ENCODE data around the gene LATS1.

LATS1 gene

GRCh38 chr6:149646599-149646998 lies 71.3 kb downstream of the LATS1 start:
- peak overlapping the region; percentile 95 for H3K4me2 ChIP-seq (ENCODE audit: low read length)
- H3K27me3 ChIP-seq (ENCODE audit: control insufficient read depth, insufficient read depth, low read length) = no peaks in the 10 kb centered on the region
- H3K9ac ChIP-seq = no peak overlapping the region
- TF ChIP-seq CTCF (IDR thresholded peaks at IDR 0.05) = no peak
- no peak overlapping the region for H3K27ac ChIP-seq
- H3K9me3 ChIP-seq (ENCODE audit: control insufficient read depth, low read length) = no peaks in the 10 kb centered on the region
- peaks cover 26% of the 10 kb centered on the region for H3K79me2 ChIP-seq
- H3K4me1 ChIP-seq = peaks cover 3% of the 10 kb centered on the region
- no peaks in the 10 kb centered on the region for H3K36me3 ChIP-seq (ENCODE audit: control insufficient read depth, insufficient read depth, low read length)
- peak overlapping the region; percentile 3 for H3K4me3 ChIP-seq (ENCODE audit: low read depth, low read length)
- H2AFZ ChIP-seq = no peak overlapping the region

DNA sequence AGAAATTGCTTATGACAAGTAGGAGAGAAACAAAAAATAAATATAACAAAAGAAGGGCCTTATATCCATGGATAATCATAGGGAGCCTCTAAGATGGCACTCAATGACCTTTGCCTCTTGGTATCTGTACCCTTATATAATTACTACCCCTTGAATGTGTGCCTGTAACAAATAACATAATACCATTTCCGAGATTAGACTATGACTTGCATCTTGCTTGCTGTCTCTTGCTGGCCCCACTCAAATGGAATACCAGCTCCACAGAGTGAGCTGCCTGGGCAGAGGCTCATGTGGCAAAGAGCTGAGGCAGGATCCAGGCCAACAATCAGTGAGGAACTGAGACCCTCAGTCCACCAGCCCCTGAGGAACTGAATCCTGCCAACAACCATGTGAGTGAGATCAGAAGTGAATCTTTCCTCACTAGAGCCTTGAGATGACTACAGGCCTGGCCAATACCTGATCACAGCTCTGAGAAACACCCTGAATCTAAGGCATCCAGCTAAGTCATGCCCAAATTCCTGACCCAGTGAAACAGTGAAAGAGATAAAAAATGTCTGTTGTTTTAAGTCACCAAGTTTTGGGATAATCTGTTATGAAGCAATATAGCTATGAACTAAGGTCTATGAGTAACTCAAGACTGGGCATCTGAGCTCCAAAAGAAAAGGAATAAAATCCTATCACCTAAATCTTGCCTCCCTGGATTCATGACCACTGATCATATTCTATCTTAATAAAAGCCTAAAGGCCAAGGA lies 74.9 kb downstream of the LATS1 start:
- H3K27me3 ChIP-seq (ENCODE audit: control insufficient read depth, insufficient read depth, low read length) = no peaks in the 10 kb centered on the region
- H3K27ac ChIP-seq = no peak overlapping the region
- H3K36me3 ChIP-seq (ENCODE audit: control insufficient read depth, insufficient read depth, low read length) = no peaks in the 10 kb centered on the region
- H3K4me1 ChIP-seq = no peaks in the 10 kb centered on the region
- no peaks in the 10 kb centered on the region for H3K9me3 ChIP-seq (ENCODE audit: control insufficient read depth, low read length)
- TF ChIP-seq CTCF (IDR thresholded peaks at IDR 0.05) = no peak
- H3K4me2 ChIP-seq (ENCODE audit: low read length) = no peak overlapping the region
- H3K4me3 ChIP-seq (ENCODE audit: low read depth, low read length) = no peak overlapping the region
- peaks cover 26% of the 10 kb centered on the region for H3K79me2 ChIP-seq
- H2AFZ ChIP-seq = no peak overlapping the region
- H3K9ac ChIP-seq = no peak overlapping the region

- no peaks in the 10 kb centered on the region for H3K4me1 ChIP-seq
- no peaks in the 10 kb centered on the region for H3K27me3 ChIP-seq (ENCODE audit: control insufficient read depth, insufficient read depth, low read length)
- H3K4me3 ChIP-seq (ENCODE audit: low read depth, low read length) = no peak overlapping the region
- H3K27ac ChIP-seq = no peak overlapping the region
- H3K36me3 ChIP-seq (ENCODE audit: control insufficient read depth, insufficient read depth, low read length) = no peaks in the 10 kb centered on the region
- H3K9ac ChIP-seq = no peak overlapping the region
- no peak overlapping the region for H3K4me2 ChIP-seq (ENCODE audit: low read length)
- no peak overlapping the region for H2AFZ ChIP-seq
- H3K9me3 ChIP-seq (ENCODE audit: control insufficient read depth, low read length) = no peaks in the 10 kb centered on the region
- H3K79me2 ChIP-seq = no peaks in the 10 kb centered on the region
- no peak for TF ChIP-seq CTCF (IDR thresholded peaks at IDR 0.05)
Observed at GRCh38 chr6:149636124-149636523, 81.8 kb downstream of the LATS1 start.

DNA sequence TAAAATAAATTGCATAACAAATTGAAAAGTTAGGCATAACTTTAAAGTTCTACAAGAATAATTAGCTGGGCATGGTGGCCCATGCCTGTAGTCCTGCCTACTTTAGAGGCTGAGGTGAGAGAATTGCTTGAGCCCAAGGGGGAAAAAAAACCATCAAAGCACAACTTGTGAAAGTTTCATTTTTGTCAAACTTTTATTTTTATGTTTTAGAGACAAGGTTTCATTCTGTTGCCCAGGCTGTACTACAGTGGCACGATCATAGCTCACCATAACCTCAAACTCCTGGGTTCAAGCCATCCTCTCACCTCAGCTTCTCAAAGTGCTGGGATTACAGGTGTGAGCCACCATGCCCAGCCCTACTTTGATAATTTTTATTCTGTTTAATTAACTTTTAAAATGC lies 83.6 kb downstream of the LATS1 start:
- Histone ChIP-seq H3K9ac (no peak overlapping the region), H3K4me1 (no peaks in the 10 kb centered on the region), H3K36me3 (ENCODE audit: control insufficient read depth, insufficient read depth, low read length) (no peaks in the 10 kb centered on the region), H3K79me2 (no peaks in the 10 kb centered on the region), H3K4me2 (ENCODE audit: low read length) (no peak overlapping the region), H3K27me3 (ENCODE audit: control insufficient read depth, insufficient read depth, low read length) (no peaks in the 10 kb centered on the region), H2AFZ (no peak overlapping the region), H3K9me3 (ENCODE audit: control insufficient read depth, low read length) (no peaks in the 10 kb centered on the region), H3K4me3 (ENCODE audit: low read depth, low read length) (no peak overlapping the region), H3K27ac (no peak overlapping the region)
- no peak for TF ChIP-seq CTCF (IDR thresholded peaks at IDR 0.05)

Data from parathyroid adenoma (tissue), 2 donors.